Measurements from ENCODE around the gene NTPCR.
"Not testable (repeated sequence)": the region's sequence is repeated elsewhere in the genome, so short reads cannot be mapped to it uniquely, and the experiment has no call there.

NTPCR gene

DNA sequence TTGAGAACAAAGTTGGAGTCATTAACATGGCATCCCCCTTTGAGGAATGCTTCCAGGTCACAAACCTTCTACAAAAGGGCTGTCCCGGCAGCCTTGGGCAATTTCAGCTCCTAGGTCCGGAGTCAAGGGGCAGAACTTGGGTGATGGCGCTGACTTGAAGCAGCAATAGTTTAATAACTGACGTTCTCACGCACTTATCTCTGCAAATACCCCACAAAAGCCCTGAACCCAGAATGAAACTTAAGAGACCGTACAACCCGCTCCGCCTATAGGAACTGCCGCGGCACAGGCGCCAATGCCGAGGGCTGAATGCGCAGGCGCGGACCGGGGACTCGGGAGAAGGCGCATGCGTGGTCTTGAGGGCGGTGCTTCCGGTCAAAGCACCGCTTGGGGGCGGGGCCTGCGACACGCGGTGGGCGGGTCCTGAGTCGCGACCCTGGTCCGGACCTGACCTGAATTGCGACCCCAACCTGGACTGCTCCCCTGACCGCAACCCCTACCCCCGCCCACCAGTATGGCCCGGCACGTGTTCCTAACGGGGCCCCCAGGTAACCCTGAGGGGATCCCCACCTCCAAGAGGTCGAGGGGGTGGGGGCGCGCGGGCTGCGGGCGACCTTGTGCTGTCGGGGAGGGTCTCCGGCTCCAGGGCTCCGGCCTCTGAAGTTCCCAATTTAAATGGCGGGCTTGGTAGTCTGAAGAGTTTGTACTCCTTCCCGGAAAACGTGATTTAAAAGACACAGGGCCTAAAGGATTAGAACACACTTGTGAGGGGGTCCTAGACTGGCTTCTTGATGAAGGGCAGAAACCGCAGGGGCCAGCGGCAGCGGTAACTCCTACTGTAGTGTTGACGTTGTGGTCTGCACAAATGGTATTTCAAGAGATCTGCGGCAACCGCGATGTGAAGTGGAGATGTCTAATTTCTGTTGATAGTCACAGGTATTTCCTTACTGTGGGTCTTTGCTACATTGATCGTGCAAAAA, at the start of gene NTPCR:
TSS of gene NTPCR (plus strand) at position 415 of the 980 bp plus-strand sequence. CDS start at position 515, 100 bp downstream.
- H3K4me3 ChIP-seq (ENCODE audit: low read length), result peak within 1 kb of the TSS; percentile 92
- no peak for TF ChIP-seq ZNF274 (IDR thresholded peaks at IDR 0.05; ENCODE audit: low read depth, low read length)

DNA sequence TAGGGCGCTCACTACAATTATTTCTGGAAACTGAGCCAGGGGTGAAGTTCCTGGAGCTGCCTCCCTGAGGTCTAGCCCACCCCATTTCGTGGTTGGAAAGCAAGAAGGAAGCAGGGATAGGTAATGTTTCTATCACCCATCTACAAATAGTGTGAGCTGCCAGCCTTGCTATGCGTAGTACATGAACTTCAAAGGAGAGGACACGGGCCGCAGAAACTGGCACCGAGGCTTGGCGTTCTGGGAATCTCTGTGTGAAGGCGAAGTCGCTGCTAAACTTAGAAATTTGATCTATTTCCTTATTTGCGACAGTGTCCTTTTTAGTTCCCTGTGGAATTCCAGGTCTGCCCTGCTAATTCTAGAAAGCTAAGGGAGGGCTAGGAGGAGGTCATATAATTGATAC, 49.6 kb upstream of the NTPCR start:
- no peak for TF ChIP-seq ZNF274 (IDR thresholded peaks at IDR 0.05; ENCODE audit: low read depth, low read length)

DNA sequence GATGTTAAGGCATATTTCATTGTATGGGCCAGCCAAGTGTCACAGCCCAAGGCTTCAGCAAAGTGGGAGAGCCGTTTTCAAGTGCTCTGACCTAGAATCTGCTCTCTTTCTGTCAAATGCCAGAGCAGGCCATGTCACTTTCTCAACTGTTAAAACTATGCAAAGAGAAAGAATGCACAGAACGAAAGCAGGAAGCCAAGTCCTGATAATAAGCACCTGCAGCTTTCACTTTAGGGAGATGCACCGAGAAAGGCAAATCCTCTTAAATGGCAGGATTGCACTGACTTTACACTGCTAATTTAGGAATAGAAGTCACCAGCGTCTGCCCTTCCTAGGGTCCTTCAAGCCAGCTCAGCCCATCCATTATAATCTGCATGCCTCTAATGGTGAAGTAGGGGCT, 49.2 kb upstream of the NTPCR start:
- TF ChIP-seq ZNF274 (IDR thresholded peaks at IDR 0.05; ENCODE audit: low read depth, low read length), result no peak
- no peak overlapping the region for H3K4me3 ChIP-seq (ENCODE audit: low read length)

More for the DNA sequence above, 49.6 kb upstream of the NTPCR start:
- H3K4me3 ChIP-seq (ENCODE audit: low read length), result no peak overlapping the region

- TF ChIP-seq ZNF274 (IDR thresholded peaks at IDR 0.05; ENCODE audit: low read depth, low read length), result no peak
- no peak overlapping the region for H3K4me3 ChIP-seq (ENCODE audit: low read length)
Observed at GRCh38 chr1:232902774-232903350, 47.5 kb upstream of the NTPCR start.

- TF ChIP-seq ZNF274 (IDR thresholded peaks at IDR 0.05; ENCODE audit: low read depth, low read length), result no peak
- H3K4me3 ChIP-seq (ENCODE audit: low read length), result no peak overlapping the region
Observed at GRCh38 chr1:232904131-232904530, 46.3 kb upstream of the NTPCR start.

DNA sequence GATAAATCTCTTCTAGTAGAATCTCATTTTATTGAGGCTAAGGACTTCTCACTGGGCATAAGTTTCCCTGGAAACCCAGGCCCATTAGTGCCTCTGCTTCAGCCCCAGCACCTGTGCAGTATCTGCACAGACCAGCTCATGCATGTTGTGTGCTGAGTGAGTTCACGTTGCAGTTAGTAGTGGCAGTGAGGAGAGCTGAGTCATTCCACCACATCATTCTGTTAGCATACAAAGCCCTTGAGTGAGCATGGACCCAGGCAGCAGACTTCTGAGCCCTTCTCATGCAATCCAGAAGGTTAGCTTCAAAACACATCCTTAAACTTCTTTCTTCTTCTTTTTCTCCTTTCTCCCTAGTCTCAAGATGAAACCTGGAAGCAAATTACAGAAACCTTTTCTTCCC, 45.8 kb upstream of the NTPCR start:
- H3K4me3 ChIP-seq (ENCODE audit: low read length), result no peak overlapping the region
- TF ChIP-seq ZNF274 (IDR thresholded peaks at IDR 0.05; ENCODE audit: low read depth, low read length), result no peak

GRCh38 chr1:232905331-232906034, 44.9 kb upstream of the NTPCR start:
- no peak for TF ChIP-seq ZNF274 (IDR thresholded peaks at IDR 0.05; ENCODE audit: low read depth, low read length)

GRCh38 chr1:232906441-232906840, 44.0 kb upstream of the NTPCR start:
- no peak for TF ChIP-seq ZNF274 (IDR thresholded peaks at IDR 0.05; ENCODE audit: low read depth, low read length)
- H3K4me3 ChIP-seq (ENCODE audit: low read length), result no peak overlapping the region

More at GRCh38 chr1:232905331-232906034, 44.9 kb upstream of the NTPCR start:
- H3K4me3 ChIP-seq (ENCODE audit: low read length), result no peak overlapping the region

DNA sequence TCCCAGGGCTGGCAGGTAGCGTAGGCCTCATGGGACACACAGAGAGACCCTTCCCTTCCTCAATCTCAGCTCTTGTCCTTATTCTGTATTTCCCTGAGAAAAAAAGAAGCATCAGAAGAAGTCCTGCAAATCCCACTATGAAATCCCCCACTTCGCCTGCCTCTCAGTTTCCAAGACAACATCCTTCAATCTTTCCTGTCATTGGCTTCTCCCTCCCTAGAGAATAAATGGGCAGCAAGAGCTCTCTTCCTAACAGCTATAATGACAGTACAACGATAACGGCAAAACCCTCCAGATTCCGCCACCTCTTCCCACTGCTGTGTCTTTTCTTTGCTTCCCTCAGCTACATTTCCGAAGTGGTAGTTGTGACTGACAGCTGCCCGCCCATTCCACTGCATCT, 41.6 kb upstream of the NTPCR start:
- TF ChIP-seq ZNF274 (IDR thresholded peaks at IDR 0.05; ENCODE audit: low read depth, low read length), result no peak
- H3K4me3 ChIP-seq (ENCODE audit: low read length), result no peak overlapping the region

GRCh38 chr1:232909752-232910151, 40.7 kb upstream of the NTPCR start:
- H3K4me3 ChIP-seq (ENCODE audit: low read length), result no peak overlapping the region
- no peak for TF ChIP-seq ZNF274 (IDR thresholded peaks at IDR 0.05; ENCODE audit: low read depth, low read length)

DNA sequence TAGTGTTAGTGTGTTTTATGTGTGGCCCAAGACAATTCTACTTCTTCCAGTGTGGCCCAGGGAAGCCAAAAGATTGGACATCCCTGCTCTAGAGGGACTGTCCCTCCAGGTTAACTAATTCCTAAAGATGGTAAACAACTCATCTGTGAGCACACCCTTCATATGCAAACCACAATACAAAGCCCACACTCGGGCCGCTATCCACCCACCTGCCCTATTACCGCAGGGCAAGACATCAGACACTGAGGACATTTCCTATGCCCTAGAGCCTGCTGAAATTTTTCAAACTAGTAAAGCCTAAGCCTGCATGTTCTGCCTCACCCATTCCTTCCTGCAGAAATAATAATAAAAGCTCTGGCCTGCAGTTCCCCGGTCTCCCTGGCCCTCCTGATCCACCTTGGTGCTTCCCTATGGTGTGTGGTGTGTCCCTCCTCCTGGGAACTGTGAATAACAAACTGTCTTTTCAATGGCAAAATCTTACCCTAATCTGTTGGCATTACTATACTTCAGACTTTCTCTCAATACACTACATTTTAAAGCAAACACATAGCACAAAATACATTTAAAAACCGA, 39.3 kb upstream of the NTPCR start:
- no peak overlapping the region for H3K4me3 ChIP-seq (ENCODE audit: low read length)

DNA sequence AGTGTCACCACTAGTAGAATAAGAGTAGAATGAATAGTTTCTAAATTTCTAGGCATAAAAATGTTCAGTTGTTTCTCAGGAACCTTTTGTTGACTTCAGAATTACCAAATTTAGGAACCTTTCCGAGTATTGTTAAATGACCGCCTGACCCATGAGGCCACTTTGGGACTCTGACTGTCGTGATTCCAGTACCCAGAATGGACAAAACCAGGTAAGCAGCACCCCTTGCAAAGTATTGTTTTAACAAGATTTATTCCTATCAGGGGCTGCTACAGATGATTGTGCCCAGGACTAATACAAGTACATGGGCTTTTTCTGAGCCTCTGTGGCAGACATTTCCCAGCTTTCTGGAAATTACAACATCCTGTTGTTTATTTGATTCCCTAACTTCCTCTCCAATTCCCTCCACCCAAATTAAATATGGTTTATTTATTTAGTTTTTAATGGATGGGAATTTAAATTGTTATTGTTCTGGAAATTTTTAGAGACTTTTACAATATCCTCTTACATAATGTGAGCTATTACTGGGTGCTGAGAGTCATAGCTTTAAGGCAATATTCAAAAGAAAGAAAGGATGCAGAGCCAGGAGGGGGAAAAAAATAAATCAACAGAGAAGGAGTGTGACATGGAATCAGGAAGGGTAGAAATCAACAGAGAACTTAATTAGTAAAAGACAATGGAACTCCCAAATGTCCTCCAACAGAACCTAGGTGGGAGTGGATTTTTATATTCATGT, 37.4 kb upstream of the NTPCR start:
- TF ChIP-seq ZNF274 (IDR thresholded peaks at IDR 0.05; ENCODE audit: low read depth, low read length), result no peak
- H3K4me3 ChIP-seq (ENCODE audit: low read length), result no peak overlapping the region

More for the DNA sequence above, 39.3 kb upstream of the NTPCR start:
- TF ChIP-seq ZNF274 (IDR thresholded peaks at IDR 0.05; ENCODE audit: low read depth, low read length), result no peak

DNA sequence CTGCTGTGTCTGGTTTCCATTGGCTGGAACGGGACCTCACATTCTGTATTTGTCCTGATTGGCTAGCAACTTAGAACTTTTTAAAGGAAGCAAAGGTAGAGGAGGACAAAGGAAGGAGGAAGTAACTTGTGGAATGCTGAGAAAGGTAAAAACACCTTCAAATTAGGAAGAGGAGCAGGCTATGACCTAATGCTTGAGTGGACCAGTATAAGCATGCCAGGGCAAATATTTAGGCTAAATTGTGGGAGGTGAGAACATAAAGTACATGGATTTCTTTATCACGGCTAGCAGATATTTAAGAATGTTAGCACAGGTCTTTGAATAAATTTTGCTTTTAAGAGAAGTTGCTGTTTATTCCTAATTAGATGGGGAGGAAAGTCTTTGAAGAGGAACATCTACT, 36.1 kb upstream of the NTPCR start:
- not testable (repeated sequence) for H3K4me3 ChIP-seq (ENCODE audit: low read length)

DNA sequence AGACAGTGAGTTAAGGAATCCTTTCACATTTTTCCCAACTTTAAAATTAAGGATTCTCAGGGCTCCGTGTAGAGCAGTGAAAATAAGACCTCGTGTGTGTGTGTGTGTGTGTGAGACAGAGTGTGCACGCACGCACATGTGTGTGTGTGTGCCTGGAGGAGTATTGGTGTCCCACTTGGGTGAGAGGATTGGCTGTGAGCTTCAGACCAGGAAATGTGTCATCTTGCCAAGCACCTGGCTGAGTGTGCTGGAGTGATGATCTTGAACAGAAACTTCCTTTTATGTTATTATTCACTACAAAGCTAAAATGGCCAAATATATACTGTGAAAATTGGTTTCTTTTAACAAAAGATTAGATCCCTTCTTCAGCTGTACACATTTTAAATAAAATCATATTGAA, 35.2 kb upstream of the NTPCR start:
- TF ChIP-seq ZNF274 (IDR thresholded peaks at IDR 0.05; ENCODE audit: low read depth, low read length), result no peak
- H3K4me3 ChIP-seq (ENCODE audit: low read length), result no peak overlapping the region
